Measurements from ENCODE around the gene MRTFA. TPM values are rescaled to one million over a fixed set of nuclear protein-coding genes. Genes with fewer than 3 reads are reported as not detected.

Gene MRTFA
- total RNA-seq, 4 donors from 2014 or later = 24.5 to 56.3 (median 40.9) TPM

GRCh38 chr22:40524392-40525249 lies 111.9 kb downstream of the MRTFA start:
- TF ChIP-seq CTCF (IDR thresholded peaks at IDR 0.05) = peak in 1 of 6 experiments; percentile 43
- no peak for TF ChIP-seq POLR2A (IDR thresholded peaks at IDR 0.05)
- H3K4me3 ChIP-seq = no peak overlapping the region
- H3K4me1 ChIP-seq = peaks cover 4 to 25% (median 10%) of the 10 kb centered on the region in 3 donors
- H3K27ac ChIP-seq = no peak overlapping the region
- H3K36me3 ChIP-seq = no peaks in the 10 kb centered on the region
- intact Hi-C loops (cut with DNase I) = loop anchor here (10.0 kb wide), 1 partner anchor 120 kb away; no protein-coding TSS in a partner anchor
- H3K27me3 ChIP-seq = no peaks in the 10 kb centered on the region
- DNase-seq = no peak
- H3K9me3 ChIP-seq = no peaks in the 10 kb centered on the region
- 77 to 83% methylated on average over 7 to 9 of the region's 9 CpGs for WGBS, 2 donors

- H3K36me3 ChIP-seq = peaks cover 0 to 8% (median 0%) of the 10 kb centered on the region in 3 donors
- intact Hi-C loops (cut with DNase I) = loop anchor here (10.0 kb wide), 1 partner anchor 123 kb away; no protein-coding TSS in a partner anchor
- H3K27me3 ChIP-seq = no peaks in the 10 kb centered on the region
- H3K27ac ChIP-seq = no peak overlapping the region
- WGBS, 2 donors = 79 to 91% methylated on average over 2 of the region's 2 CpGs
- no peak for DNase-seq
- peaks cover 4 to 32% (median 13%) of the 10 kb centered on the region in 3 donors for H3K4me1 ChIP-seq
- TF ChIP-seq POLR2A (IDR thresholded peaks at IDR 0.05) (no peak), CTCF (IDR thresholded peaks at IDR 0.05) (no peak)
- no peak overlapping the region for H3K4me3 ChIP-seq
- H3K9me3 ChIP-seq = no peaks in the 10 kb centered on the region
Observed at GRCh38 chr22:40522141-40522540, 114.4 kb downstream of the MRTFA start.

DNA sequence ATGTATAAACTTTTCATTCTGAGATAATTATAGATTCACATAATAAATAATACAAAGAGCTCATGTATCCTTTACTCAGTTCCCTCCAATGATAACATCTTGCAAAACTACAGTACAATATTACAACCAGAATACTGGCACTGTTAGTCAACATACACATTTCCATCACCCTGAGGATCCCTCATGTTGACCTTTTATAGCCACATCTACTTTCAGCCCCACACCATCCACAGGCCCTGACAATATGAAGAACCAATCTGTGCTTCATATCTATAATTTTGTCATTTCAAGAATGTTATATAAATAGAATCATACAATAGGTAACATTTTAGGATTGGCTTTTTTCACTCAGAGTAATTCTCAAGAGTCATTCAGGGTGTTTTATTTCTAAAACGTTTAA lies 115.5 kb downstream of the MRTFA start:
- Histone ChIP-seq H3K27ac (no peak overlapping the region), H3K9me3 (no peaks in the 10 kb centered on the region), H3K27me3 (no peaks in the 10 kb centered on the region), H3K36me3 (peaks cover 0 to 8% (median 0%) of the 10 kb centered on the region in 3 donors), H3K4me1 (peaks cover 4 to 37% (median 13%) of the 10 kb centered on the region in 3 donors), H3K4me3 (no peak overlapping the region)
- intact Hi-C loops (cut with DNase I) = loop anchor here (10.0 kb wide), 1 partner anchor 124 kb away; no protein-coding TSS in a partner anchor
- DNase-seq = no peak
- 46 to 68% methylated on average over 1 of the region's 1 CpG for WGBS, 2 donors
- TF ChIP-seq POLR2A (IDR thresholded peaks at IDR 0.05) = no peak
- TF ChIP-seq CTCF (IDR thresholded peaks at IDR 0.05) = no peak

DNA sequence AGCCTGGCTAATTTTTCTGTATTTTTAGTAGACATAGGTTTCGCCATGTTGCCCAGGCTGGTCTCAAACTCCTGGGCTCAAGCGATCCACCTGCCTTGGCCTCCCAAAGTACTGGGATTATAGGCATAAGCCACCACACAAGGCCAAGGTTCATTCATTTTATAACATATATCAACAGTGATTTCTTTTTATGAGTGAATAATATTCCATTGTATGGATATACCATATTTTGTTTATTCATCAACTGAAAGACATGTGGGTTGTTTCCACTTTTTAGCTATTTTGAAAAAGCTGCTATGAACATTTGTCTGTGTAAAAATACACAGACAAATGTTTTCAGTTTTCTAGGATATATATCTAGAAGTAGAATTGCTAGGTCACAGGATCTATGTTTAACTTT lies 116.0 kb downstream of the MRTFA start:
- Histone ChIP-seq H3K27ac (no peak overlapping the region), H3K36me3 (peaks cover 0 to 8% (median 0%) of the 10 kb centered on the region in 3 donors), H3K4me1 (peaks cover 4 to 36% (median 13%) of the 10 kb centered on the region in 3 donors), H3K9me3 (no peaks in the 10 kb centered on the region), H3K4me3 (no peak overlapping the region), H3K27me3 (no peaks in the 10 kb centered on the region)
- intact Hi-C loops (cut with DNase I) = loop anchor here (10.0 kb wide), 1 partner anchor 124 kb away; no protein-coding TSS in a partner anchor
- 93 to 100% methylated on average over 2 of the region's 2 CpGs for WGBS, 2 donors
- TF ChIP-seq POLR2A (IDR thresholded peaks at IDR 0.05) (no peak), CTCF (IDR thresholded peaks at IDR 0.05) (no peak)
- no peak for DNase-seq

DNA sequence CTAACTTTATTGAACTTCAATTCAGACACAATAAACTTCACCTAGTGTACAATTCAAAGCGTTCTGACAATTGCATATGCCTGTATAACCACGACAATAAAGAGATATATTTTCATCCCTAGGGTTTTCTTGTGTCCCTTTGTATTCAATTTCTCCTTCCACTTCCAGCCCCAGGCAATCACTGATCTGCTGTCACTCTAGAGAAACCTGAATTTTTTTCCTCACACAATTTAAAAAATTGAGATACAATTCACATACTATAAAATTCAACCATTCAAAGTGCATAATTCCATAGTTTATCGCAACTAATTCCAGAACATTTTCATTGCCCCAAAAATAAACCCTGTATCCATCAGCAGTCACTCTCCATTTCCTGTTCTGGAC lies 116.6 kb downstream of the MRTFA start:
- Histone ChIP-seq H3K4me3 (no peak overlapping the region), H3K9me3 (no peaks in the 10 kb centered on the region), H3K4me1 (peaks cover 4 to 29% (median 11%) of the 10 kb centered on the region in 3 donors), H3K27ac (peak overlapping the region in 1 of 4 donors; percentile 48), H3K27me3 (no peaks in the 10 kb centered on the region), H3K36me3 (peaks cover 0 to 8% (median 0%) of the 10 kb centered on the region in 3 donors)
- DNase-seq = no peak
- WGBS, 2 donors = 75 to 77% methylated on average over 3 of the region's 3 CpGs
- intact Hi-C loops (cut with DNase I) = loop anchor here (10.0 kb wide), 1 partner anchor 125 kb away; no protein-coding TSS in a partner anchor
- TF ChIP-seq POLR2A (IDR thresholded peaks at IDR 0.05) = no peak
- no peak for TF ChIP-seq CTCF (IDR thresholded peaks at IDR 0.05)

Data from esophagus squamous epithelium (tissue), 5 donors.